Measurements from ENCODE around the gene DISP3.

Gene DISP3

DNA sequence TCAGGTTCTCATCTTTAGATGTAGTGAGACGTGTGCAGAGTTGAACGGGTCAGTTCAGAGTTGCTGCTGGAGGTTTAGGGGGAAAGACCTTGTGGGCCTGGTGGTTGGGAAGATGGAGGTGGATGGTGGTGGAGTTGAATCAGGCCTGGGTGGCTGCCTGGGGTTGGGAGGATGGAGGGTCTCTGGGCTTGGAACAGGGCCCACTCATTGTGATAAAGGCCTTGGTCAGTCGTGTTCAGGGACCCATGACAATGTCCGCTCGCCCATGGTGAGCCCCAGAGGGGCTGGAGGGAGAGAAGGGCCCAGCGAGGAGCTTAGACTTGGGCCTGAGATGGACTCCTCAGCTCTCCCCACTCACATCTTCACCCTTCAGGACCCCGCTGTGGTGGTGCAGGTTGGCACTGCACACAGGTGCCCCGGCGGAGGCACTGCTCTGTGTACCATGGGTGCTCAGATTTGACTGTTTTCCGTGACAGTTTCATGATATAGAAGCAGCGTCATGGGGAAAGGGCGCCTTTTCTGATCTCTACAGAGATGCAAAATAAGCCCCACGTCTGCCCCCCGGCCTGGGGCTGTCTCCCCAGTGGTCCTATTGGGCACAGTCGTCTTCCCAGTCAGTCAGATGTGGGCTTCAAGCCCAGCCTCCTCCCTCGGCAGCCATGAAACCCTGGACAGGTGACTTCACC lies 39.2 kb downstream of the DISP3 start:
- DNase-seq, result no peak

DNA sequence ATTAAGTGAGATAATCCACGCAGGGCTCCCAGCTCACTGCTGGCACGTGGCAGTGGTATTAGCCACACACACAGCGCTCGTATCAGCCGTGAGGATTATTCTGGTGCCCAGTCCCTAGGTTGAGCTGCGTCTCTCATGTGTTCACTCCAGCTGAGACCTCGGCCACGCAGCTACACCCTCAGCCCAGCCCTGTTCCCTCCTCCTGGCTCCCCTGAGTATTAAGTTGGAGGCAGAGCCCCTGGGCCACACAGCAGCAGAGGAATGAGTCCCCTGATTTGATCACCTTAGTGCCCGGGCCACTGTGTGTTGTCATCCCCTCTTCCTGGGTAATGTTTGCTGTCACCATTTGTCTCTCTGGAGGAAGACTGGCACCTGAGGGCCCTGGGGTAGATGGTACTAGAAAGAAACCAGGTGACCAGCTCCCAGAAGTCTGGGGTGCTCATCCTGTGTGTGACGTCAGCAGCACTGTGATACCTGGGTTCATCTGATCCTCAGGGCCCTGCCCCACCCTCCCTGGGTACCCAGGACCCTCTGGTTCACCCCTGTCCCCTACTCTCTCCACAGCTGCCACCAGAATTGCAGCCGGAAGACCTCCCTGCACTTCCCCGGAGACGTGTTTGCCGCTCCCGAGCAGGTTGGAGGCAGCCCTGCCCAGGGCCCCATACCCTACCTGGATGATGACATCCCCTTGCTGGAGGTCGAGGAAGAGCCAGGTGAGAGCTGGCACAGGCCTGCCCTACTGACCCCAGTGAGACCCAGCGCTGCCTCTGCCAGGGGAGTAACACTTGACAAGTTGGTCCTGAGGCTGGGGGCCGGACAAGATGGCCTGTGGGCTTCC lies 40.1 kb downstream of the DISP3 start:
- DNase-seq, result no peak

GRCh38 chr1:11519629-11520031 lies 40.7 kb downstream of the DISP3 start:
- DNase-seq, result no peak

DNA sequence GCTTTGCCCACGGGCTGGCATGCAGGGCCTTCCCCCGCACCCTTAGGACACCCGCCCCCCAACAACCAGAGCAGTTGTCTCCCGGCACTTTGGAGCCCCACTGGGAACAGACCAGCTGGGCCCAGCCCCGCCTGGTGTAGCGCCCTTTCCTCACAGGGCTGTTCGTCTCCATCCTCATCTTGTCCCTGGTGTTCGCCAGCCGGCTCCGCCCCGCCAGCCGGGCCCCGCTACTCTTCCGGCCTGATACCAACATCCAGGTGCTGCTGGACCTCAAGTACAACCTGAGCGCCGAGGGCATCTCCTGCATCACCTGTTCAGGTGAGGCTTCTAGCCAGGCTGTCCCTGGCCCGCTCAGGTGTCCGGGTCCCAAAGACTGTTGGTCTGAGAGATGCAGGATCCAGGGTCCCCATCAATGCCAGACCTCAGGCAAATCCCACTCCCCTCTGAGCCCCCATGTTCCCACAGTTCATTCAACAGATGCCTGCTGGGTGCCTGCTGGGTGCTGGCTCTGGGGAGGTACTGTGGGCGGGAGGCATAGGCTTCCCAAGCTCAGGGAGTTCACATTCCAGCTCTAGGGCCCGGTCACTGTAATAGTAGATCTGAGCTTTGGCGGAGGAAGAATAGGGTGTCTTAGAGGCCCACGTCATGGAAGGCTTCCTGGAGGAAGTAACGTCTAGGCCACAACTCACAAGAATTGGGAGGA lies 41.7 kb downstream of the DISP3 start:
- no peak for DNase-seq

GRCh38 chr1:11521582-11522399 lies 42.8 kb downstream of the DISP3 start:
- no peak for DNase-seq

DNA sequence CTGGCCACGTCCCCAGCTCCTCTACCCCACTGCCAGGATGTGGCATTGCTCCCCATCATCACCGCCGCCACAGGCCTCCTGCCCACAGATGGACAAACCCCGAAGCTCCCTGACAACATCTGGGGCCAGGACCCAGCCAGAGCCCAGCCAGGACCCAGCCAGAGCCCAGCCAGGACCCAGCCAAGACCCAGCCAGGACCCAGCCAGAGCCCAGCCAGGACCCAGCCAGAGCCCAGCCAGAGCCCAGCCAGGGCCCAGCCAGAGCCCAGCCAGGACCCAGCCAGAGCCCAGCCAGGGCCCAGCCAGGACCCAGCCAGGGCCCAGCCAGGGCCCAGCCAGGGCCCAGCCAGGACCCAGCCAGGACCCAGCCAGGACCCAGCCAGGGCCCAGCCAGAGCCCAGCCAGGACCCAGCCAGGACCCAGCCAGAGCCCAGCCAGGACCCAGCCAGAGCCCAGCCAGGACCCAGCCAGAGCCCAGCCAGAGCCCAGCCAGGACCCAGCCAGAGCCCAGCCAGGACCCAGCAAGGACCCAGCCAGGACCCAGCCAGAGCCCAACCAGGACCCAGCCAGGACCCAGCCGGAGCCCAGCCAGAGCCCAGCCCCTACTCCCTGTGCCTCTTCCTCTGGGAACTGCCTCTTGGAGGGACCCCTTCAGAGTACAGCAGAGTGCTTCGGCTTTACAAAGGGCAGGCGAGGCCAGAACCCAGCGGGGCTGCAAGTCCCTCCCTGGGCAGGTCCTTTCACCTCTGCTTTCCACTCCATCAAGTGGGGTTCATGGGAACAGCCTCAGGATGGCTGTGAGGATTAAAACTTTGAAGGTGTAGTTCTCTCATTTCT lies 43.7 kb downstream of the DISP3 start:
- no peak for DNase-seq

- DNase-seq, result no peak
Observed at GRCh38 chr1:11523261-11523660, 44.3 kb downstream of the DISP3 start.

- no peak for DNase-seq
Observed at GRCh38 chr1:11523746-11524464, 45.0 kb downstream of the DISP3 start.

- no peak for DNase-seq
Observed at GRCh38 chr1:11524465-11525150, 45.7 kb downstream of the DISP3 start.

GRCh38 chr1:11525151-11525505 lies 46.2 kb downstream of the DISP3 start:
- DNase-seq, result no peak

DNA sequence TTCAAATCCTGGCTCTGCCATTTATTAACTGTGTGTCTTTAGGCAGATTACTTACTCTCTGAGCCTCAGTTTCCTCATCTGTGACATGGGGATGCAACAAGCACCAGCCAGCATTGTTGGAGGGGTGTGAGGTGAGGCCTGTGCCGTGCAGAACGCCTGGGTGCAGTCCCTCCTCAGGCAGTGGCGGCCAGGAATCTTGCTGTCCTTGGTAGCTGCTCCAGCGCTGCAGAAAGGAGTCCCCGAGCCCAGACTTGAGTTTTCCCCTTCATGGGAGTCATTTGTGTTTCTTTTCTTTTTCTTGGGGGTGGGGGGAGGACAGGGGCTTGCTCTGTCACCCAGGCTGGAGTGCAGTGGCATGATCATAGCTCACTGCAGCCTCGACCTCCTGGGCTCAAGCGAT lies 46.6 kb downstream of the DISP3 start:
- no peak for DNase-seq

DNA sequence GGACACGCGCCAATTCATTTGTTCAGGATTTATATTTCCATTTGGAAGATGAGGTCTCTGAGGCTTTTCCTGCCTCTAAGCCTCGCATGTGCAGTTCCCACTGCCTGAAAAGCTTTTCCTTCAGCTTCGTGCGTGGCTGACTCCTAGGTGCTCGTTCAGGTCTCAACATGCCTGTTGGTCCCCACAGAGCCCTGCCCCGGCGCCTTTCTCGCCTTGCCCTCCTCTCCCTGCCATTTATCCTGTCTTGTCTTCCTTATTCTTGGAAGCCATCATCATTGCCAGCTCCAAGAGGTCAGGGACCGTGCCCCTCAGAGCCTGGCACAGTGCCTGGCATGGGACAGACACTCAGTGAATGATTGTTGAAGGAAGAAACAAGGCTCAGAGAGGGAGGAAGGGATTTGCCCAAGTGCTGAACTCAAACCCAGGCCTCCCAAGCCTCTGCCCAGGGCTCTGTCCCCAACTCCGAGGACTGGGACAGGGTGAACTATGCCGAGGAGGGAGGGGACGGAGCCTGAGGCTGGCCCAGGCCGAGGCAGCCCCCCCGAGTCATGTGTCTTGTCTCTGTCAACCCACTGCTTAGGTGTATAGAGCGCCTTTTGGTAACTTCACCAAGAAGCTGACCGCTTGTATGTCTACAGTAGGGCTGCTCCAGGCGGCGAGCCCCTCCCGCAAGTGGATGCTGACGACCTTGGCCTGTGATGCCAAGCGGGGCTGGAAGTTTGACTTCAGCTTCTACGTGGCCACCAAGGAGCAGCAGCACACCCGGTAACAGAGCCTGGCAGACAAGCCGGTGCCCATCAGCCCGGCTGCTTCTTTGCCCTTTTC lies 47.3 kb downstream of the DISP3 start:
- DNase-seq, result no peak

- no peak for DNase-seq
Observed at GRCh38 chr1:11527541-11528452, 48.8 kb downstream of the DISP3 start.

DNA sequence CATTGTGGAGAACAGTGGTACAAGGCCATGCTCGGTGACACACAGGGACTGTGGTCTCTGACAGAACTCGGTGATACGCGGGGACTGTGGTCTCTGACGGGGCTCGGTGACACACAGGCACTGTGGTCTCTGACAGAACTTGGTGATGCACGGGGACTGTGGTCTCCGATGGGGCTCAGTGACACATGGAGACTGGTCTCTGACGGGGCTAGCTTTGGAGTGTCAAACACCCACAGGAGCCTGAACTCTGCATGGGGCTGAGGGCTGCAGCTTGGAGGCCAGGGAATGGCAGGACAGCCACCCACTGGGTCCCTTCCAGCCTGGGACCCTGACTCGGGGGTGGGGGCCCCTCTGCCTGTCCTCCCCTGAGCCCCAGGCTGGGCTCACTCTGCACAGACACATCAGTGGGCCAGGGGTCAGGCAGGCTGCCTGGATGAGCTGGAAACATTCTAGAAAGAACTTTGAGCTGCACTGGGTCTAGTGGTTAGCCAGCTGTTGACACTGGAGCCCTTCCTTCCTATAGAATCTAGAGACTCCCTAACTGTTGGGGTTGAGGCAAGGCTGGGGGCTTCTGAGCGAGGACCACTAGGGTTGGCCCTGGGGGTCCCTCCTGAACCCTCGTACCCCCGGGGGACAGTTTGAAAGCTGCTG lies 49.8 kb downstream of the DISP3 start:
- no peak for DNase-seq

GRCh38 chr1:11529330-11529729 lies 50.4 kb downstream of the DISP3 start:
- DNase-seq, result no peak

DNA sequence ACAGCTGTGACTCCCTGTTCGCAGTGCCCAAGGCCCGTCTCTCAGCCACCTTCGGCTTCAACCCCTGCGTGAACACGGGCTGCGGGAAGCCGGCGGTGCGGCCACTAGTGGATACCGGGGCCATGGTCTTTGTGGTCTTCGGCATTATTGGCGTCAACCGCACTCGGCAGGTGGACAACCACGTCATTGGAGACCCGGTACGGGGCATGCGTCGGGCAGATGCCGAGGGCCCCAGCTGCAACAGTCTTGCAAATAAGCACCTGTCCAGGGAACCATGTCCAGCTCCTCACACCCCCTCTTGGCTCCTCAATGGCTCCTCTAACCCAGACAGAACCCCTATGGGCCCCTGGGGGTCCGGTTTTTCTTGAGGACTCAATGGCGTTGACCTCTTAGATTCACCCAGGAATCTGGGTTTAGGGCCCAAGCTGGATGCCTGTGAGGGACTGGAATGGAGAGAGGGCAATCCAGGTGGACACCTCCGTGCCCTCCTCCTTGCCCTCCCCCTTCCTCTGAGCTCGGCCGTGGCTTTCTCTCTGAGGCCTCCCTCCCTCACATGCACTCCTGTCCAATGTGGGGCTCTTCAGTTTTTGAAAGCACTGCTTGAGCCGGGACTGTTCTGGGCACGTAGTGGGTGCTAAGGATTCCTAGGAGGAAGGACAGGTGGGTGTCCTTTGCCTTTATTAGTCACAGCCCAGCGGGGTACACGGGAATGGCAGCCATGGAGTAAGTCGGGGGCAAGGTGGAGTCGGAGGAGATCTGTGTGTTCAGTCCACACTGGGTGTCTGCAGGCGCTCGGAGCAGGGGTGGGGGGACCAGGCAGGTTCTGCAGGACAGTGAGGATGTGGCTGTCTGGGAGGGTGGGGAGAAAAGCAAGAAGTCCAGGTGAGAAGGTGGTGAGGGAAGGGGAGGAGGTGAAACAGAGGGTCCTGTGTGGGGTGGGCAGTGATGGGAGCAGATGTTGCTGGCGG lies 51.1 kb downstream of the DISP3 start:
- no peak for DNase-seq

DNA sequence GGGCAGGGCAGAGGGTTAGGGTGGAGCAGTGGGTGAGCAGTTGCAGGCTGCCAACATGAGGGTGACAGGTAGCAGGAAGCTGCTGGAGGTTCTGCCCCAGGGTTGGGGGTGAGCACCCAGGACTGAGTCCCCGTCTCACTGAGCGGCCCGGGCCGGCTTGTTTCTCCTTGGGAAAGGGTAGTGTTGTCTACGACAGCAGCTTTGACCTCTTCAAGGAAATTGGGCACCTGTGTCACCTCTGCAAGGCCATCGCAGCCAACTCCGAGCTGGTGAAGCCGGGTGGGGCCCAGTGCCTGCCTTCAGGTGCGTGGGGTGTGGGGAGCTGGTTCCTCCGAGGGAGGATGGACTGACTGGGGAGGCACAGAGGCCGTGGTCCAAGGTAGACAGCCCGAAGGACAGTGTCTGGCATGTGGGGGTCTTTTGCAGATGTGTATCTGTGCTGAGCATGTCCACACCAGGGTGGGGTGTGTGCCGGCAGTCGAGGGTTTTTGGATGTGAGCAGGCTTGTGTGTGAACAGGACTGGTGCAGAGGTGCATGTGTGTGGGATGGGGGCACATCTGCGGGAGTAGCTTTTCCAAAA lies 51.9 kb downstream of the DISP3 start:
- no peak for DNase-seq
